H1 (cell line): ENCODE data around the gene SELPLG. TPM values are rescaled to one million over a fixed set of nuclear protein-coding genes. Genes with fewer than 3 reads are reported as not detected.

Experiments
- KDM1A ChIP-seq: fragments of 200-600, 300-600 bp; sonication (generic); IDR thresholded peaks from 2 replicates; pipeline ENCODE4 v1.7.1; 2016; ENCODE audit warnings: mild to moderate bottlenecking, low read length, borderline replicate concordance
- PHF8 ChIP-seq: fragments of 200-600 bp; sonication (generic); conservative IDR thresholded peaks from 2 replicates; pipeline ENCODE4 v1.7.1; 2012; ENCODE audit warnings: low read depth, mild to moderate bottlenecking, inconsistent platforms, low read length, moderate library complexity
- POU5F1 ChIP-seq: IDR thresholded peaks from 2 replicates; pipeline ENCODE4 v1.6.1; 2011; ENCODE audit warnings: low read depth, mild to moderate bottlenecking, low read length, moderate library complexity
- SAP30 ChIP-seq: fragments of 300-600 bp; sonication (generic); IDR thresholded peaks from 2 replicates; pipeline ENCODE4 v1.7.1; 2012; ENCODE audit warnings: low read length, moderate library complexity, mild to moderate bottlenecking, inconsistent platforms; ENCODE audit not compliant: insufficient read depth, insufficient replicate concordance
- SIRT6 ChIP-seq: IDR thresholded peaks from one replicate; pipeline ENCODE4 v1.7.1; 2012; ENCODE audit warnings: low read length, inconsistent platforms
- USF2 ChIP-seq: IDR thresholded peaks from 2 replicates; pipeline ENCODE4 v1.6.1; 2011; ENCODE audit warnings: low read length, improper control_type of control experiment
- polyA plus RNA-seq, 7 experiments: library from polyadenylated mRNA; depleted of rRNA in 3 of 7; stranded (reverse) in 5 of 7; unstranded in 2 of 7; fragments of >200 nt in 5 of 7; fragments of 200-250 nt in 2 of 7; gene quantifications; 1 replicate in 5 of 7; 2 replicates in 1 of 7; 4 replicates in 1 of 7; pipeline versions ENCODE4 v1.2.1 to v1.2.3, GENCODE V29; 2011 to 2013; ENCODE audit warnings: missing spikeins in 2 of 7, mixed read lengths in 2 of 7
- total RNA-seq: library from RNA; stranded (reverse); fragmentation: NEBNext Ultra II Directional; extraction: Animal tissue kit (Norgen Biotek cat#: 25700); gene quantifications from 2 replicates; pipeline ENCODE4 v1.2.1, GENCODE V29; 2021

SELPLG gene
- total and polyA plus RNA-seq, 2 of the 8 experiments (the other 6 are each of a cell fraction or from before 2014, with no cell fraction given) = 0.18 TPM; not detected in 1

- no peak for TF ChIP-seq SAP30
- no peak for TF ChIP-seq KDM1A
- no peak for TF ChIP-seq USF2
- TF ChIP-seq POU5F1 = no peak
- no peak for TF ChIP-seq SIRT6
- TF ChIP-seq PHF8 = no peak
Measured at GRCh38 chr12:108618079-108618952, 15.4 kb downstream of the SELPLG start (continued).
